HepG2 (cell line): ENCODE measurements around the gene CEP68. TPM values are rescaled to one million over a fixed set of nuclear protein-coding genes. Genes with fewer than 3 reads are reported as not detected.

ENCODE experiments used
- ATAC-seq: fragments of 200-7000 bp; cut with Tn5 transposase; 3 replicates; pipeline ENCODE4 v1.9.1; 2020; ENCODE audit warnings: mild to moderate bottlenecking, moderate library complexity
- BruUV-seq: library from RNA; stranded (reverse); fragments of 400-500 nt; replicated peaks from 2 replicates; lab custom pipeline; 2021; lab: Mats Ljungman, UMichigan
- CTCF ChIA-PET: fragments of 300-600 bp; formaldehyde crosslinking; extraction: SDS; loops from one replicate; lab custom pipeline; 2021; ENCODE audit warnings: low total read pairs, inconsistent platforms, low intra/inter-chr PET ratio; lab: Yijun Ruan, JAX
- POLR2A ChIA-PET: fragments of 350-600 bp; sonication (Branson Sonifier 250); formaldehyde crosslinking; loops from one replicate; lab custom pipeline; 2020; ENCODE audit warnings: antibody characterized with exemption, inconsistent platforms; lab: Yijun Ruan, JAX
- DNase-seq: peaks from one replicate; pipeline ENCODE4 v3.0.0-alpha.2; 2015; ENCODE audit warnings: low spot score
- FAIRE-seq: peaks from 3 replicates; lab custom pipeline; 2011; peaks lifted over from hg19 to GRCh38; lab: Jason Lieb, UNC
- H2AFZ ChIP-seq: one replicate; pipeline ENCODE4 v1.6.1; 2011; ENCODE audit warnings: low read length, inconsistent platforms
- H3K27ac ChIP-seq: fragments of 300-600 bp; 3 replicates; pipeline ENCODE4 v1.8.0; 2011; ENCODE audit warnings: mixed run types, mild to moderate bottlenecking, mixed read lengths, low read length, inconsistent platforms; ENCODE audit not compliant: insufficient read depth; ENCODE audit errors: extremely low read length
- H3K27me3 ChIP-seq, 2 experiments: fragments of 200-600 bp in 1 of 2; 2 replicates in 1 of 2; 3 replicates in 1 of 2; pipeline versions ENCODE4 v1.6.0 to v1.8.0; 2011; ENCODE audit warnings: low read length in 2 of 2, mild to moderate bottlenecking in 2 of 2, moderate library complexity in 2 of 2, inconsistent platforms in 1 of 2; ENCODE audit not compliant: insufficient read depth in 2 of 2, control insufficient read depth in 1 of 2
- H3K36me3 ChIP-seq, 2 experiments: fragments of 200-600 bp in 1 of 2; replicated peaks in 1 of 2; 2 replicates in 1 of 2; 3 replicates in 1 of 2; pipeline versions ENCODE4 v1.5.1 to v1.8.0; 2011; ENCODE audit warnings: low read length in 2 of 2, inconsistent platforms in 1 of 2; ENCODE audit not compliant: insufficient read depth in 2 of 2, control insufficient read depth in 1 of 2
- H3K4me1 ChIP-seq: 2 replicates; pipeline ENCODE4 v1.5.1; 2012; ENCODE audit warnings: low read length, inconsistent platforms; ENCODE audit not compliant: insufficient read depth
- H3K4me2 ChIP-seq: 2 replicates; pipeline ENCODE4 v1.6.0; 2011; ENCODE audit warnings: low read depth, low read length, inconsistent platforms
- H3K4me3 ChIP-seq, 3 experiments: fragments of 200-600 bp in 1 of 3; sonication (generic), shearing (Covaris generic) in 1 of 3; replicated peaks in 1 of 3; 2 replicates each; pipeline ENCODE4 v1.5.1; 2011 to 2016; ENCODE audit warnings: low read length in 3 of 3, inconsistent platforms in 2 of 3, low read depth in 2 of 3, mild to moderate bottlenecking in 2 of 3, control low read depth in 1 of 3, mixed read lengths in 1 of 3; ENCODE audit not compliant: insufficient read depth in 1 of 3
- H3K79me2 ChIP-seq: one replicate; pipeline ENCODE4 v1.6.1; 2011; ENCODE audit warnings: low read length, inconsistent platforms; ENCODE audit not compliant: insufficient read depth
- H3K9ac ChIP-seq: 2 replicates; pipeline ENCODE4 v1.6.0; 2011; ENCODE audit warnings: mild to moderate bottlenecking, low read depth, low read length, inconsistent platforms; ENCODE audit not compliant: insufficient read depth
- H3K9me3 ChIP-seq: 2 replicates; pipeline ENCODE4 v1.5.1; 2012; ENCODE audit warnings: mild to moderate bottlenecking, low read length
- H4K20me1 ChIP-seq: 2 replicates; pipeline ENCODE4 v1.6.0; 2011; ENCODE audit warnings: inconsistent platforms, mild to moderate bottlenecking, low read length, moderate library complexity; ENCODE audit not compliant: insufficient read depth
- ARNT2 ChIP-seq: sonication (generic); formaldehyde crosslinking; IDR thresholded peaks from 2 replicates; pipeline ENCODE4 v1.8.0; 2022; ENCODE audit warnings: mild to moderate bottlenecking, low read depth, missing genetic modification reagents, moderate library complexity
- CENPT ChIP-seq: sonication (generic); formaldehyde crosslinking; IDR thresholded peaks from 2 replicates; pipeline ENCODE4 v1.8.0; 2022; ENCODE audit warnings: low read depth, mild to moderate bottlenecking, moderate library complexity, missing genetic modification reagents
- MLLT10 ChIP-seq: sonication (generic); formaldehyde crosslinking; IDR thresholded peaks from 2 replicates; pipeline ENCODE4 v1.4.0; 2020; ENCODE audit warnings: missing genetic modification reagents
- MTF2 ChIP-seq: sonication (generic); formaldehyde crosslinking; IDR thresholded peaks from 2 replicates; pipeline ENCODE4 v1.5.0; 2020; ENCODE audit warnings: missing genetic modification reagents, borderline replicate concordance
- TCF7L2 ChIP-seq: IDR thresholded peaks from 2 replicates; pipeline ENCODE4 v1.6.1; 2011; ENCODE audit warnings: mild to moderate bottlenecking, low read depth, low read length, moderate library complexity
- ZNF343 ChIP-seq: sonication (generic); formaldehyde crosslinking; IDR thresholded peaks from 2 replicates; pipeline ENCODE4 v1.4.0; 2020; ENCODE audit warnings: mild to moderate bottlenecking, missing genetic modification reagents
- ZNF768 ChIP-seq: sonication (generic); formaldehyde crosslinking; IDR thresholded peaks from 2 replicates; pipeline ENCODE4 v1.4.0; 2020; ENCODE audit warnings: missing genetic modification reagents
- WGBS: methylation state at CpG from one replicate; pipeline ENCODE4 v1.1.6; 2017; ENCODE audit warnings: low lambda C conversion rate; 5-methylcytosine and 5-hydroxymethylcytosine counted together
- in situ Hi-C: cut with HindIII; loops from 2 replicates; pipeline ENCODE4 v1.10.0; 2017; ENCODE audit warnings: low pct_unique_long_range_greater_than_20kb; ENCODE audit not compliant: extremely low pct_ligation_motif_present
- intact Hi-C: fragments of 100-400 bp; cut with micrococcal nuclease; formaldehyde crosslinking; loops from one replicate; pipeline ENCODE4 v1.10.0; 2022; ENCODE audit not compliant: unreplicated experiment
- polyA plus RNA-seq, 8 experiments: library from polyadenylated mRNA; depleted of rRNA in 3 of 8; stranded (reverse) in 7 of 8; unstranded in 1 of 8; fragments of >200 nt; fragmentation: Illumina TruSeq in 4 of 8; extraction: Trizol in 4 of 8; gene quantifications; 2 replicates each; pipeline versions ENCODE4 v1.2.1 to v1.2.3, GENCODE V29; 2011 to 2016; ENCODE audit warnings: low read depth in 4 of 8, missing spikeins in 1 of 8, mixed read lengths in 1 of 8; ENCODE audit not compliant: insufficient read depth in 1 of 8
- total RNA-seq, 5 experiments: library from RNA; depleted of rRNA; stranded (reverse); fragments of >200 nt; fragmentation: Illumina TruSeq; extraction: Trizol; gene quantifications; 2 replicates each; pipeline ENCODE4 v1.2.3, GENCODE V29; 2016; ENCODE audit warnings: low read depth in 1 of 5
- TF ChIP-seq, protein P1 (sequence below): sonication (generic); formaldehyde crosslinking; IDR thresholded peaks from 2 replicates; pipeline ENCODE4 v1.5.1; 2020; ENCODE audit warnings: mild to moderate bottlenecking, missing genetic modification reagents, moderate library complexity
- TF ChIP-seq, protein P2 (sequence below): sonication (generic); formaldehyde crosslinking; IDR thresholded peaks from 2 replicates; pipeline ENCODE4 v1.9.0; 2021; ENCODE audit warnings: missing genetic modification reagents, borderline replicate concordance
- TF ChIP-seq, protein P3 (sequence below): sonication (generic); formaldehyde crosslinking; IDR thresholded peaks from 2 replicates; pipeline ENCODE4 v1.9.0; 2022; ENCODE audit warnings: low read depth, missing genetic modification reagents
- TF ChIP-seq, protein P4 (sequence below): sonication (generic); formaldehyde crosslinking; IDR thresholded peaks from 2 replicates; pipeline ENCODE4 v1.4.0; 2020; ENCODE audit warnings: missing genetic modification reagents
- TF ChIP-seq, protein P5 (sequence below): sonication (generic); formaldehyde crosslinking; IDR thresholded peaks from 2 replicates; pipeline ENCODE4 v1.4.0; 2020; ENCODE audit warnings: mild to moderate bottlenecking, missing genetic modification reagents

The CEP68 gene
- total and polyA plus RNA-seq, 2 of the 13 experiments (the other 11 are each of a cell fraction or from before 2014, with no cell fraction given): 5.7 to 9.3 TPM

DNA sequence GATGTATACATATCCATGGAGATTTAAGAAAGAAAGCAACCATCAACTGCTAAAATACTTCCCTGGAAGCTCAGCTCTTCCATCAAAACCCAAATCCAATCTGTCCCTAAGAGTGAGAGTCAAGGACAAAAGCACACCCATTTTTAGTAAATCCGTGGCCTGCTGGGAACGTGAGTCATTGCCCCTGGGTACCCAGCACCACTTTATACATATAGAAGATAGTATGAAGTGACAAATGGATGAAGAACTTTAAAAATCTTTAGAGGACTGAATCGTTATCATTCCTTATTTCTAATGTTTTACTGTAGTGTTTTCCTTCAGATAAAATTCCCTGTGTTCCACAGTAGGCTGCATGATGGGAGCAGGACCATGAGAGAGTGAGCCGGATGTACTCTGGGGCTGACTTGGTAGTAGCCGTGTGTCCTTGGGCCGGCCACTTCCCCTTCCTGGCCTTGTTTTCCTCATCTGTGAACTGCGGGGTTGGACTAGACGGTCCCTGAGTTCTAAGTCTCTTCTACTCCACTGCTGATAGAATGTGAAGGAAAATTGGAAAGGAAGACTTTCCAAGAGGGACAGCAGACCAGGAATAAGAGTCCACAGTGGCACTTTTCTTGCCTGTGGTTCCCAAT, 28.5 kb upstream of the CEP68 start:
- H4K20me1 ChIP-seq: no peaks in the 10 kb centered on the region
- no peak; the same call in 2 of the 3 replicates for ATAC-seq
- CTCF ChIA-PET: no interaction called here
- BruUV-seq: no TSS peak
- intact Hi-C loops (loop anchor here (5.0 kb wide), 1 partner anchor 35 kb away; no protein-coding TSS in a partner anchor), in situ Hi-C loops (no loop called here)
- no peaks in the 10 kb centered on the region for H3K79me2 ChIP-seq
- H3K9ac ChIP-seq: no peak overlapping the region
- POLR2A ChIA-PET: no interaction called here
- DNase-seq: no peak
- no peaks in the 10 kb centered on the region for H3K27me3 ChIP-seq
- H3K4me3 ChIP-seq: no peak overlapping the region
- peaks cover 56% of the 10 kb centered on the region for H3K4me1 ChIP-seq
- FAIRE-seq: no peak
- H2AFZ ChIP-seq: no peak overlapping the region
- no peak overlapping the region for H3K27ac ChIP-seq
- peaks cover 1 to 20% of the 10 kb centered on the region in 2 experiments for H3K36me3 ChIP-seq
- H3K4me2 ChIP-seq: no peak overlapping the region
- H3K9me3 ChIP-seq: no peaks in the 10 kb centered on the region
- 80% methylated on average over 8 of the region's 8 CpGs for WGBS
- TF ChIP-seq MTF2 (CRISPR knock-in tag) (no peak), MLLT10 (CRISPR knock-in tag) (no peak), ZNF343 (CRISPR knock-in tag) (no peak), ZNF768 (no peak), CENPT (CRISPR knock-in tag) (no peak), TCF7L2 (no peak), ARNT2 (CRISPR knock-in tag) (no peak)
- TF ChIP-seq, protein P1, sequence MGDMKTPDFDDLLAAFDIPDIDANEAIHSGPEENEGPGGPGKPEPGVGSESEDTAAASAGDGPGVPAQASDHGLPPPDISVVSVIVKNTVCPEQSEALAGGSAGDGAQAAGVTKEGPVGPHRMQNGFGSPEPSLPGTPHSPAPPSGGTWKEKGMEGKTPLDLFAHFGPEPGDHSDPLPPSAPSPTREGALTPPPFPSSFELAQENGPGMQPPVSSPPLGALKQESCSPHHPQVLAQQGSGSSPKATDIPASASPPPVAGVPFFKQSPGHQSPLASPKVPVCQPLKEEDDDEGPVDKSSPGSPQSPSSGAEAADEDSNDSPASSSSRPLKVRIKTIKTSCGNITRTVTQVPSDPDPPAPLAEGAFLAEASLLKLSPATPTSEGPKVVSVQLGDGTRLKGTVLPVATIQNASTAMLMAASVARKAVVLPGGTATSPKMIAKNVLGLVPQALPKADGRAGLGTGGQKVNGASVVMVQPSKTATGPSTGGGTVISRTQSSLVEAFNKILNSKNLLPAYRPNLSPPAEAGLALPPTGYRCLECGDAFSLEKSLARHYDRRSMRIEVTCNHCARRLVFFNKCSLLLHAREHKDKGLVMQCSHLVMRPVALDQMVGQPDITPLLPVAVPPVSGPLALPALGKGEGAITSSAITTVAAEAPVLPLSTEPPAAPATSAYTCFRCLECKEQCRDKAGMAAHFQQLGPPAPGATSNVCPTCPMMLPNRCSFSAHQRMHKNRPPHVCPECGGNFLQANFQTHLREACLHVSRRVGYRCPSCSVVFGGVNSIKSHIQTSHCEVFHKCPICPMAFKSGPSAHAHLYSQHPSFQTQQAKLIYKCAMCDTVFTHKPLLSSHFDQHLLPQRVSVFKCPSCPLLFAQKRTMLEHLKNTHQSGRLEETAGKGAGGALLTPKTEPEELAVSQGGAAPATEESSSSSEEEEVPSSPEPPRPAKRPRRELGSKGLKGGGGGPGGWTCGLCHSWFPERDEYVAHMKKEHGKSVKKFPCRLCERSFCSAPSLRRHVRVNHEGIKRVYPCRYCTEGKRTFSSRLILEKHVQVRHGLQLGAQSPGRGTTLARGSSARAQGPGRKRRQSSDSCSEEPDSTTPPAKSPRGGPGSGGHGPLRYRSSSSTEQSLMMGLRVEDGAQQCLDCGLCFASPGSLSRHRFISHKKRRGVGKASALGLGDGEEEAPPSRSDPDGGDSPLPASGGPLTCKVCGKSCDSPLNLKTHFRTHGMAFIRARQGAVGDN: no peak
- TF ChIP-seq, protein P2, sequence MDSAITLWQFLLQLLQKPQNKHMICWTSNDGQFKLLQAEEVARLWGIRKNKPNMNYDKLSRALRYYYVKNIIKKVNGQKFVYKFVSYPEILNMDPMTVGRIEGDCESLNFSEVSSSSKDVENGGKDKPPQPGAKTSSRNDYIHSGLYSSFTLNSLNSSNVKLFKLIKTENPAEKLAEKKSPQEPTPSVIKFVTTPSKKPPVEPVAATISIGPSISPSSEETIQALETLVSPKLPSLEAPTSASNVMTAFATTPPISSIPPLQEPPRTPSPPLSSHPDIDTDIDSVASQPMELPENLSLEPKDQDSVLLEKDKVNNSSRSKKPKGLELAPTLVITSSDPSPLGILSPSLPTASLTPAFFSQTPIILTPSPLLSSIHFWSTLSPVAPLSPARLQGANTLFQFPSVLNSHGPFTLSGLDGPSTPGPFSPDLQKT: no peak
- TF ChIP-seq, protein P3, sequence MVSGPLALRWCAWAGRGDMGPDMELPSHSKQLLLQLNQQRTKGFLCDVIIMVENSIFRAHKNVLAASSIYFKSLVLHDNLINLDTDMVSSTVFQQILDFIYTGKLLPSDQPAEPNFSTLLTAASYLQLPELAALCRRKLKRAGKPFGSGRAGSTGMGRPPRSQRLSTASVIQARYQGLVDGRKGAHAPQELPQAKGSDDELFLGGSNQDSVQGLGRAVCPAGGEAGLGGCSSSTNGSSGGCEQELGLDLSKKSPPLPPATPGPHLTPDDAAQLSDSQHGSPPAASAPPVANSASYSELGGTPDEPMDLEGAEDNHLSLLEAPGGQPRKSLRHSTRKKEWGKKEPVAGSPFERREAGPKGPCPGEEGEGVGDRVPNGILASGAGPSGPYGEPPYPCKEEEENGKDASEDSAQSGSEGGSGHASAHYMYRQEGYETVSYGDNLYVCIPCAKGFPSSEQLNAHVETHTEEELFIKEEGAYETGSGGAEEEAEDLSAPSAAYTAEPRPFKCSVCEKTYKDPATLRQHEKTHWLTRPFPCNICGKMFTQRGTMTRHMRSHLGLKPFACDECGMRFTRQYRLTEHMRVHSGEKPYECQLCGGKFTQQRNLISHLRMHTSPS (CRISPR knock-in tag): no peak
- TF ChIP-seq, protein P4, sequence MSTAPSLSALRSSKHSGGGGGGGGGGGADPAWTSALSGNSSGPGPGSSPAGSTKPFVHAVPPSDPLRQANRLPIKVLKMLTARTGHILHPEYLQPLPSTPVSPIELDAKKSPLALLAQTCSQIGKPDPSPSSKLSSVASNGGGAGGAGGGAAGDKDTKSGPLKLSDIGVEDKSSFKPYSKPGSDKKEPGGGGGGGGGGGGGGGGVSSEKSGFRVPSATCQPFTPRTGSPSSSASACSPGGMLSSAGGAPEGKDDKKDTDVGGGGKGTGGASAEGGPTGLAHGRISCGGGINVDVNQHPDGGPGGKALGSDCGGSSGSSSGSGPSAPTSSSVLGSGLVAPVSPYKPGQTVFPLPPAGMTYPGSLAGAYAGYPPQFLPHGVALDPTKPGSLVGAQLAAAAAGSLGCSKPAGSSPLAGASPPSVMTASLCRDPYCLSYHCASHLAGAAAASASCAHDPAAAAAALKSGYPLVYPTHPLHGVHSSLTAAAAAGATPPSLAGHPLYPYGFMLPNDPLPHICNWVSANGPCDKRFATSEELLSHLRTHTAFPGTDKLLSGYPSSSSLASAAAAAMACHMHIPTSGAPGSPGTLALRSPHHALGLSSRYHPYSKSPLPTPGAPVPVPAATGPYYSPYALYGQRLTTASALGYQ (CRISPR knock-in tag): no peak
- TF ChIP-seq, protein P5, sequence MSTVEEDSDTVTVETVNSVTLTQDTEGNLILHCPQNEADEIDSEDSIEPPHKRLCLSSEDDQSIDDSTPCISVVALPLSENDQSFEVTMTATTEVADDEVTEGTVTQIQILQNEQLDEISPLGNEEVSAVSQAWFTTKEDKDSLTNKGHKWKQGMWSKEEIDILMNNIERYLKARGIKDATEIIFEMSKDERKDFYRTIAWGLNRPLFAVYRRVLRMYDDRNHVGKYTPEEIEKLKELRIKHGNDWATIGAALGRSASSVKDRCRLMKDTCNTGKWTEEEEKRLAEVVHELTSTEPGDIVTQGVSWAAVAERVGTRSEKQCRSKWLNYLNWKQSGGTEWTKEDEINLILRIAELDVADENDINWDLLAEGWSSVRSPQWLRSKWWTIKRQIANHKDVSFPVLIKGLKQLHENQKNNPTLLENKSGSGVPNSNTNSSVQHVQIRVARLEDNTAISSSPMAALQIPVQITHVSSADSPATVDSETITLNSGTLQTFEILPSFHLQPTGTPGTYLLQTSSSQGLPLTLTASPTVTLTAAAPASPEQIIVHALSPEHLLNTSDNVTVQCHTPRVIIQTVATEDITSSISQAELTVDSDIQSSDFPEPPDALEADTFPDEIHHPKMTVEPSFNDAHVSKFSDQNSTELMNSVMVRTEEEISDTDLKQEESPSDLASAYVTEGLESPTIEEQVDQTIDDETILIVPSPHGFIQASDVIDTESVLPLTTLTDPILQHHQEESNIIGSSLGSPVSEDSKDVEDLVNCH (CRISPR knock-in tag): no peak
